Kidney epithelial cell (primary cell): ENCODE measurements around the gene CDC42. TPM values are rescaled to one million over a fixed set of nuclear protein-coding genes. Genes with fewer than 3 reads are reported as not detected.
A peak's percentile ranks its signal among the peaks of the same experiment; 100 is the strongest.

ENCODE experiments used
- DNase-seq: peaks from one replicate; pipeline ENCODE4 v3.0.0-alpha.2; 2010; ENCODE audit warnings: low read depth
- H3K27me3 ChIP-seq: 2 replicates; pipeline ENCODE4 v1.6.0; 2011; ENCODE audit warnings: low read length; ENCODE audit not compliant: control insufficient read depth, insufficient read depth
- H3K36me3 ChIP-seq: 2 replicates; pipeline ENCODE4 v1.5.1; 2011; ENCODE audit warnings: low read length; ENCODE audit not compliant: control insufficient read depth, insufficient read depth
- H3K4me3 ChIP-seq: 2 replicates; pipeline ENCODE4 v1.5.1; 2011; ENCODE audit warnings: low read depth, mild to moderate bottlenecking, control low read depth, low read length
- total RNA-seq: library from RNA; depleted of rRNA; stranded (reverse); fragments of >200 nt; gene quantifications from 2 replicates; pipeline ENCODE4 v1.2.3, GENCODE V29; 2015
- TF ChIP-seq, protein P1 (sequence below): IDR thresholded peaks from 2 replicates; pipeline ENCODE4 v1.5.1; 2011; ENCODE audit warnings: mild to moderate bottlenecking, moderate library complexity, low read length, control low read depth, inconsistent platforms; ENCODE audit not compliant: insufficient read depth, poor library complexity, severe bottlenecking

The CDC42 gene
- total RNA-seq, 1 donor from 2014 or later = 327 TPM

DNA sequence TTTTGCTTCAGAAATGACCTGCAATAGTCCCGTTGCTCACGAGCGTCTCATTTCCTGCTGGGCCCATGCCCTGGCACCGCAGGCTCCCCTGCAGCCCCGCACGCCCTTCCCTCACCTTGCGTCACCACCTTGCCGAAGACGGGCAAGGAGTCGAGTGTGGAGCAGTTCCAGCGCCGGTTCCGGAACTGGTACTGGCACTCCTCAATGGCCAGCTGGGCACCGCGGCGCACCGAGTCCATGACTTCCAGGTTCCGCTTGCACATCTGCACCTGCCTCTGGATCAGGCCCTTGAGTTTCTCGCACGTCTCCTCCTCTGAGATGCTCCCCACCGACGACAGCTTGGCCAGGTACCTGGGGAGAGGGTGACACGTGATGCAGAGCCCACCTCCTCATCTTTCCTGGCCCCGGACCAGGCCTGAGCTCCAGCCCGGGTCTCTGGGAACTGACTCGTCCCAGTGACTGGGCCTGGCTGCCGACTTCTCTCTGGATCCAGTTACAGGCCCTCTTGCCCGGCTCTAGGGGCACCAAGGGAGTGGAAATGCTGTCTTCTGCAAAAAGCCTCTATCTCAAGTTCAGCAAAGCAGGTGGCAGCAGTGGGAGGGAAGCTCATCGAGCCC lies 77.1 kb downstream of the CDC42 start:
- DNase-seq = no peak
- no peaks in the 10 kb centered on the region for H3K36me3 ChIP-seq
- no peak overlapping the region for H3K4me3 ChIP-seq
- TF ChIP-seq, protein P1, sequence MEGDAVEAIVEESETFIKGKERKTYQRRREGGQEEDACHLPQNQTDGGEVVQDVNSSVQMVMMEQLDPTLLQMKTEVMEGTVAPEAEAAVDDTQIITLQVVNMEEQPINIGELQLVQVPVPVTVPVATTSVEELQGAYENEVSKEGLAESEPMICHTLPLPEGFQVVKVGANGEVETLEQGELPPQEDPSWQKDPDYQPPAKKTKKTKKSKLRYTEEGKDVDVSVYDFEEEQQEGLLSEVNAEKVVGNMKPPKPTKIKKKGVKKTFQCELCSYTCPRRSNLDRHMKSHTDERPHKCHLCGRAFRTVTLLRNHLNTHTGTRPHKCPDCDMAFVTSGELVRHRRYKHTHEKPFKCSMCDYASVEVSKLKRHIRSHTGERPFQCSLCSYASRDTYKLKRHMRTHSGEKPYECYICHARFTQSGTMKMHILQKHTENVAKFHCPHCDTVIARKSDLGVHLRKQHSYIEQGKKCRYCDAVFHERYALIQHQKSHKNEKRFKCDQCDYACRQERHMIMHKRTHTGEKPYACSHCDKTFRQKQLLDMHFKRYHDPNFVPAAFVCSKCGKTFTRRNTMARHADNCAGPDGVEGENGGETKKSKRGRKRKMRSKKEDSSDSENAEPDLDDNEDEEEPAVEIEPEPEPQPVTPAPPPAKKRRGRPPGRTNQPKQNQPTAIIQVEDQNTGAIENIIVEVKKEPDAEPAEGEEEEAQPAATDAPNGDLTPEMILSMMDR = no peak
- H3K27me3 ChIP-seq = no peaks in the 10 kb centered on the region

DNA sequence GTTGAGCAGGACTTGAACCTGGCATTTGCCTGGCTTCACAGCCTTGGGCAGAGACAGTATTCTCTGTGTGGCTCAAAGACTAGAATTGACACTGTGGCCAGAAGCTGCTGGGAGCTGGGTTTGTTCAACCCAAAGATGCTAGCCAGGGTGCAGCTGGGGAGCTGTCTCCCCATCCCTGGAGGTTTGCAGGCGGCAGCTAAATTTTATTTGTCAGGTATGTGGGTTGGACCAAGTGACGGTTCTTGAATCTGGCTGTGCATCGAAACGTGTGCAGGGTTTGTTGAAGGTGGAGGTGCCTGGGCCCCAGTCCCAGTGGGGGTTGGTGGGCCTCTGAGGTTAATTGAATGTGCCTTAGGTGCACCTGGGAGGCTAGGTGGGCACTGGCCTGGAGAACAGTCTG lies 78.6 kb downstream of the CDC42 start:
- H3K36me3 ChIP-seq = no peaks in the 10 kb centered on the region
- TF ChIP-seq, protein P1 = no peak

DNA sequence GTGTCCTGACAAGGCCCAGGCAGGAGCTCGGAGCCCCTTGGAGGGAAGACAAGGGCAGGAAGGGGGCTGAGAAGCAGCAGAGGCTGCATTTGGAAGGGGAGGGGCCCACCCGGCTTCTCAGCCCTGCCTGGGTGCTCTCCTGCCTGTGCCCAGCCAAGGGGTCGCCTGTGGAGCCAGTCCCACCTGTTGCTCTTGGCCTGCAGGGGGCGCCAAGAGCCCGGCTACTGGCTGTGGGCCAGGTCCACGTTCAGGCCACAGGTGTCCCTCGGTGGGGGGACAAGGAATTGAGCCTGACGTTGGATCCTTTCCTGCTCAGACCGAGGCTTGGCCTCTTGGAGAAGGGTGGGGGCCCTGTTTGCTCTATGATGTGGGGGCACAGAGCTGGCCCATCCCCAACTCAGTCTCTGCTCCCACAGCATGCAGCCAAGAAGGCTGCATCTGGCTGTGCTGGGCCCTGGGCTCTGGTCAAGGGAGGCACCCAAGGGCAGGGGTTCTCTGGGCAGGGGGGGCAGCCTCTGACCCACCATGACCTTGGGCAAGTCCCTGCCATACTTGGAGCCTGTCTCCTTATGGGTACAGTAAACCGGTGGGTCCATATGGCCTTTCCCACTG lies 79.5 kb downstream of the CDC42 start:
- H3K27me3 ChIP-seq = peaks cover 6% of the 10 kb centered on the region
- no peaks in the 10 kb centered on the region for H3K36me3 ChIP-seq
- no peak for DNase-seq
- no peak overlapping the region for H3K4me3 ChIP-seq
- TF ChIP-seq, protein P1 = peak; percentile 93

More for the DNA sequence above, 78.6 kb downstream of the CDC42 start:
- no peak for DNase-seq
- Histone ChIP-seq H3K27me3 (peaks cover 6% of the 10 kb centered on the region), H3K4me3 (no peak overlapping the region)

DNA sequence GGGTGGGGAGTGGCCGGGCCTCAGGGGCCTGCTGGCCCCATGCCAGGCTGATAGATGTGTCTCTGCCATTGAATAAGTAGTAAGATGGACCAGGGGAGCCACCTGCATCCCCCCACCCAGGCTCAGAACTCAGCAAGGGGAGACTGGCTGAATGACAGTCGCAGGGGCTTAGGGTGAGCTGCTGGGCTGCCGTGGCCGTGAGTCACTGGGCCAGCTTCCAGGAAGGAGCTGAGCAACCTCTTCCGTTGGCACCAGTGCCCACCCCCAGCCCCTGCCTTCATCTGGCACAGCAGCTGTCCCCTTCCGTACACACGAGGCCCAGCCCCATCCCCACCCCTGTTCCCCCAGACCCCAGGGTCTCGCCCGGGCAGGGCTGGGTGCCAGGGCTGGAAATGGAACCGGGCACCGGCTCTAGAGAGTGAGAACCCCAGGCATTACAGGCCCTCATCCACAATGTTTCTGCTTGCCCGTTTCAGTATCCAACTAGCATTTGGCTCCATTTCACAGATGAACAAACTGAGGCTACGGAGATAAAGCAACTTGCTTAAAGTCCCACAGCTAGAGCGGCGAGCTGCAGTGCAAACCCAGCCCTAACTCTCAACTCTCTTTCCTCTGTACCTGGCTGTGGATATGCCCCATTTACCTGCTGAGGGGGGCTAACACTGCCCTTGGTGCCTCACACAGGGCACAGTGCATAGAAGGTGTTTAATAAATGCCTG lies 80.2 kb downstream of the CDC42 start:
- no peak overlapping the region for H3K4me3 ChIP-seq
- TF ChIP-seq, protein P1 = no peak
- no peaks in the 10 kb centered on the region for H3K36me3 ChIP-seq
- peaks cover 11% of the 10 kb centered on the region for H3K27me3 ChIP-seq
- DNase-seq = no peak

DNA sequence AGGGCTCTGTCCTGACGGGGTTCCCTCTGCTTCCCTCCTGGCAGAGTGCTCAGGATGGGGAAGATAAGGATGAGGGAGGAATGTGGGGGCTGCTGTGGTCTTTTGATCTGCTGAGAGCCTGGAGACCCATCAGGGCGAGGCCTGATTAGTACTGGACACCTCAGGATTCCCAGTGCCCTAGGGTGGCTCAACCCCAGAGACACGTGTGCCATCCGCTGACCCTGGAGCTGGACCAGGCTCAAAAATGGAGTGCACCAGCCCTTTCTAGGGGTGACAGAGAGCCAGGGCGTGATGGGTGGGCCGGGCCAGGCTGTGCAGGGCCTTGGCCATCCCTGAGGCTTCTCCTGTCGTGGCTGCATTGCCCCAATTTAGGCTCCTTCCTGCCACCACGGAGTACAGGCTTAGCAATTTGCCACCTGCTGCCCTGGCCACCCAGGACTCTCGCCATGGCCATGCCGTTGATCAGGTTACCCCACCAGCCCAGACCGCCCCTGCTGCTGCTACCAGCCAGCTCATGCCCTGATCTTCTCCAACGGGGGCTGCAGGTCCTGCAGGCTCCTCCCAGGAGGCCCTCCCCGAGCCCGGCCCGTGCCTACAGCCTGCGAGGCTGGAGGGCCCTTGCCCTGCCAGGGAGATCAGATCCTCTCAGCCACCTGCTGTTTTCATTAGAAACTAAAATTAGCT lies 80.9 kb downstream of the CDC42 start:
- Histone ChIP-seq H3K27me3 (peaks cover 11% of the 10 kb centered on the region), H3K4me3 (no peak overlapping the region), H3K36me3 (no peaks in the 10 kb centered on the region)
- DNase-seq = no peak
- TF ChIP-seq, protein P1 = no peak
